GM23338 (cell line): Measurements from ENCODE around the gene DNAI2. TPM values are rescaled to one million over a fixed set of nuclear protein-coding genes. Genes with fewer than 3 reads are reported as not detected.

ENCODE experiments used
- ATAC-seq: fragments of 200-7000 bp; cut with Tn5 transposase; 3 replicates; pipeline ENCODE4 v1.9.1; 2020
- DNase-seq: peaks from one replicate; pipeline ENCODE4 v3.0.0-alpha.2; 2015; ENCODE audit warnings: low spot score
- H2AFZ ChIP-seq: fragments of 200-600 bp; sonication (generic); 2 replicates; pipeline ENCODE4 v1.8.0; 2016; ENCODE audit warnings: antibody characterized with exemption, mild to moderate bottlenecking, moderate library complexity
- H3F3A ChIP-seq: fragments of 200-600 bp; sonication (generic); replicated peaks from 2 replicates; pipeline ENCODE4 v1.8.0; 2017; ENCODE audit warnings: antibody characterized with exemption, mixed run types, low read depth
- H3K27ac ChIP-seq: fragments of 200-600 bp; sonication (generic); 2 replicates; pipeline ENCODE4 v1.6.1; 2016; ENCODE audit warnings: low read depth
- H3K27me3 ChIP-seq: fragments of 200-600 bp; sonication (generic); 2 replicates; pipeline ENCODE4 v1.8.0; 2016; ENCODE audit warnings: mild to moderate bottlenecking, mixed run types, moderate library complexity; ENCODE audit not compliant: insufficient read depth
- H3K36me3 ChIP-seq: fragments of 200-600 bp; sonication (generic); 2 replicates; pipeline ENCODE4 v1.8.0; 2016; ENCODE audit warnings: mild to moderate bottlenecking; ENCODE audit not compliant: insufficient read depth
- H3K4me1 ChIP-seq: fragments of 200-600 bp; sonication (generic); 2 replicates; pipeline ENCODE4 v1.8.0; 2016; ENCODE audit warnings: mild to moderate bottlenecking, moderate library complexity; ENCODE audit not compliant: insufficient read depth
- H3K4me2 ChIP-seq: fragments of 200-600 bp; sonication (generic); 2 replicates; pipeline ENCODE4 v1.7.1; 2017; ENCODE audit warnings: mixed run types
- H3K4me3 ChIP-seq: fragments of 200-600 bp; sonication (generic); 2 replicates; pipeline ENCODE4 v1.6.1; 2016; ENCODE audit warnings: mixed run types
- H3K79me2 ChIP-seq: fragments of 200-600 bp; sonication (generic); replicated peaks from 2 replicates; pipeline ENCODE4 v1.8.0; 2017; ENCODE audit warnings: mild to moderate bottlenecking; ENCODE audit not compliant: insufficient read depth
- H3K9me2 ChIP-seq: fragments of 200-600 bp; sonication (generic); 2 replicates; pipeline ENCODE4 v1.8.0; 2017; ENCODE audit not compliant: insufficient read depth
- H4K20me1 ChIP-seq: fragments of 200-600 bp; sonication (generic); replicated peaks from 2 replicates; pipeline ENCODE4 v1.8.0; 2017; ENCODE audit warnings: mild to moderate bottlenecking; ENCODE audit not compliant: insufficient read depth
- H3K27ac Mint-ChIP-seq: 2 replicates; pipeline ENCODE4 v1.8.0; 2020; ENCODE audit warnings: inconsistent platforms, mild to moderate bottlenecking, moderate library complexity, mixed read lengths
- H3K27me3 Mint-ChIP-seq: 3 replicates; pipeline ENCODE4 v1.8.0; 2022; ENCODE audit warnings: low read depth, mild to moderate bottlenecking, moderate library complexity, mixed read lengths, inconsistent platforms; ENCODE audit not compliant: insufficient read depth, poor library complexity
- H3K36me3 Mint-ChIP-seq: 3 replicates; pipeline ENCODE4 v1.8.0; 2021; ENCODE audit warnings: low read depth, mild to moderate bottlenecking, inconsistent platforms, moderate library complexity, mixed read lengths
- H3K4me1 Mint-ChIP-seq: 3 replicates; pipeline ENCODE4 v1.8.0; 2020; ENCODE audit warnings: mild to moderate bottlenecking, inconsistent platforms, mixed read lengths
- H3K4me3 Mint-ChIP-seq: 3 replicates; pipeline ENCODE4 v1.8.0; 2021; ENCODE audit warnings: moderate library complexity, mild to moderate bottlenecking, inconsistent platforms, mixed read lengths
- H3K9me3 Mint-ChIP-seq: 3 replicates; pipeline ENCODE4 v1.8.0; 2020; ENCODE audit warnings: moderate library complexity, mild to moderate bottlenecking, inconsistent platforms, mixed read lengths
- CREB1 ChIP-seq: fragments of 250-450 bp; sonication (Bioruptor Pico); IDR thresholded peaks from 2 replicates; pipeline ENCODE4 v1.5.0; 2020; ENCODE audit warnings: low read depth, mild to moderate bottlenecking, moderate library complexity
- CTCF ChIP-seq, 2 experiments: fragments of 200-600 bp in 1 of 2; sonication (generic) in 1 of 2; conservative IDR thresholded peaks; 2 replicates each; pipeline versions ENCODE4 v1.5.1 to v1.6.1; 2016 to 2017; ENCODE audit warnings: antibody characterized with exemption in 2 of 2, low read depth in 2 of 2, mild to moderate bottlenecking in 2 of 2, moderate library complexity in 1 of 2
- ETS1 ChIP-seq: IDR thresholded peaks from 2 replicates; pipeline ENCODE4 v1.6.1; 2016; ENCODE audit warnings: antibody characterized with exemption
- EZH2 ChIP-seq: fragments of 200-600 bp; sonication (generic); IDR thresholded peaks from one replicate; pipeline ENCODE4 v1.8.0; 2017; ENCODE audit warnings: antibody characterized with exemption, mild to moderate bottlenecking, low read depth; ENCODE audit not compliant: unreplicated experiment
- EZH2phosphoT487 ChIP-seq: fragments of 200-600 bp; sonication (generic); IDR thresholded peaks from one replicate; pipeline ENCODE4 v1.8.1; 2018; ENCODE audit warnings: antibody characterized with exemption; ENCODE audit not compliant: unreplicated experiment
- JUNB ChIP-seq: IDR thresholded peaks from one replicate; pipeline ENCODE4 v1.6.1; 2016; ENCODE audit warnings: antibody characterized with exemption; ENCODE audit not compliant: unreplicated experiment
- NANOG ChIP-seq: IDR thresholded peaks from 2 replicates; pipeline ENCODE4 v1.6.1; 2016; ENCODE audit warnings: antibody characterized with exemption, borderline replicate concordance
- POLR2AphosphoS5 ChIP-seq: IDR thresholded peaks from 2 replicates; pipeline ENCODE4 v1.6.1; 2016; ENCODE audit warnings: antibody characterized with exemption, low read depth
- ZNF114 ChIP-seq: fragments of 250-450 bp; sonication (Bioruptor Pico); IDR thresholded peaks from 2 replicates; pipeline ENCODE4 v1.5.0; 2020; ENCODE audit warnings: mild to moderate bottlenecking, moderate library complexity
- ZNF331 ChIP-seq: fragments of 250-450 bp; sonication (Bioruptor Pico); IDR thresholded peaks from 2 replicates; pipeline ENCODE4 v1.5.0; 2020; ENCODE audit warnings: low read depth, mild to moderate bottlenecking, moderate library complexity
- polyA plus RNA-seq: library from polyadenylated mRNA; unstranded; fragments of >200 nt; fragmentation: Nextera tagmentation; extraction: Ambion mirVana; gene quantifications from 2 replicates; pipeline ENCODE4 v1.2.1, GENCODE V29; 2016
- total RNA-seq: library from RNA; depleted of rRNA; stranded (reverse); fragments of >200 nt; shearing (Covaris generic); gene quantifications from 2 replicates; pipeline ENCODE4 v1.2.3, GENCODE V29; 2014
- TF ChIP-seq, protein P1 (sequence below): fragments of 250-450 bp; sonication (Bioruptor Pico); IDR thresholded peaks from 2 replicates; pipeline ENCODE4 v1.5.0; 2020; ENCODE audit warnings: mild to moderate bottlenecking, moderate library complexity

Gene DNAI2
- total and polyA plus RNA-seq, 2 experiments from 2014 or later: 0.21 TPM; not detected in 1

- H3K4me3 ChIP-seq: no peak overlapping the region
- H3K79me2 ChIP-seq: no peaks in the 10 kb centered on the region
- H3F3A ChIP-seq: no peaks in the 10 kb centered on the region
- peaks cover 4% of the 10 kb centered on the region; the same call in 1 of the 2 replicates for H3K27me3 ChIP-seq
- no peak overlapping the region for H2AFZ ChIP-seq
- H4K20me1 ChIP-seq: no peaks in the 10 kb centered on the region
- H3K27ac ChIP-seq: no peak overlapping the region
- TF ChIP-seq CTCF (conservative IDR thresholded peaks at IDR 0.05; ENCODE audit: low read depth in 2 of 2) (no peak), POLR2AphosphoS5 (no peak)
- peaks cover 11% of the 10 kb centered on the region for H3K27me3 Mint-ChIP-seq
- no peak for ATAC-seq
- DNase-seq: no peak
- H3K9me2 ChIP-seq: no peaks in the 10 kb centered on the region
- H3K36me3 ChIP-seq: no peaks in the 10 kb centered on the region
- no peaks in the 10 kb centered on the region; the same call in 2 of the 3 replicates for H3K4me1 Mint-ChIP-seq
- H3K36me3 Mint-ChIP-seq: no peaks in the 10 kb centered on the region
- no peak overlapping the region for H3K4me3 Mint-ChIP-seq
- no peaks in the 10 kb centered on the region for H3K9me3 Mint-ChIP-seq
- H3K4me1 ChIP-seq: peaks cover 2% of the 10 kb centered on the region; the same call in 1 of the 2 replicates
- H3K27ac Mint-ChIP-seq: no peak overlapping the region
- H3K4me2 ChIP-seq: no peak overlapping the region
These were observed 6.1 kb downstream of the DNAI2 start for GRCh38 chr17:74280093-74280513.

GRCh38 chr17:74281799-74282198 lies 7.8 kb downstream of the DNAI2 start:
- Histone ChIP-seq H3K4me2 (no peak overlapping the region), H3K36me3 (no peaks in the 10 kb centered on the region), H4K20me1 (no peaks in the 10 kb centered on the region), H3K4me3 (no peak overlapping the region), H3F3A (no peaks in the 10 kb centered on the region), H3K79me2 (no peaks in the 10 kb centered on the region), H3K9me2 (no peaks in the 10 kb centered on the region), H2AFZ (no peak overlapping the region), H3K27me3 (no peaks in the 10 kb centered on the region), H3K4me1 (peaks cover 7% of the 10 kb centered on the region; the same call in 1 of the 2 replicates), H3K27ac (no peak overlapping the region)
- Mint-ChIP-seq H3K4me1 (no peaks in the 10 kb centered on the region; the same call in 2 of the 3 replicates), H3K36me3 (no peaks in the 10 kb centered on the region), H3K27me3 (peaks cover 15% of the 10 kb centered on the region), H3K4me3 (no peak overlapping the region), H3K9me3 (no peaks in the 10 kb centered on the region), H3K27ac (no peak overlapping the region)
- ATAC-seq (no peak), DNase-seq (no peak)
- TF ChIP-seq NANOG (no peak), ZNF114 (CRISPR knock-in tag) (no peak), ZNF331 (CRISPR knock-in tag) (no peak), EZH2 (no peak), ETS1 (no peak), EZH2phosphoT487 (no peak), JUNB (no peak), CREB1 (no peak)
- TF ChIP-seq, protein P1, sequence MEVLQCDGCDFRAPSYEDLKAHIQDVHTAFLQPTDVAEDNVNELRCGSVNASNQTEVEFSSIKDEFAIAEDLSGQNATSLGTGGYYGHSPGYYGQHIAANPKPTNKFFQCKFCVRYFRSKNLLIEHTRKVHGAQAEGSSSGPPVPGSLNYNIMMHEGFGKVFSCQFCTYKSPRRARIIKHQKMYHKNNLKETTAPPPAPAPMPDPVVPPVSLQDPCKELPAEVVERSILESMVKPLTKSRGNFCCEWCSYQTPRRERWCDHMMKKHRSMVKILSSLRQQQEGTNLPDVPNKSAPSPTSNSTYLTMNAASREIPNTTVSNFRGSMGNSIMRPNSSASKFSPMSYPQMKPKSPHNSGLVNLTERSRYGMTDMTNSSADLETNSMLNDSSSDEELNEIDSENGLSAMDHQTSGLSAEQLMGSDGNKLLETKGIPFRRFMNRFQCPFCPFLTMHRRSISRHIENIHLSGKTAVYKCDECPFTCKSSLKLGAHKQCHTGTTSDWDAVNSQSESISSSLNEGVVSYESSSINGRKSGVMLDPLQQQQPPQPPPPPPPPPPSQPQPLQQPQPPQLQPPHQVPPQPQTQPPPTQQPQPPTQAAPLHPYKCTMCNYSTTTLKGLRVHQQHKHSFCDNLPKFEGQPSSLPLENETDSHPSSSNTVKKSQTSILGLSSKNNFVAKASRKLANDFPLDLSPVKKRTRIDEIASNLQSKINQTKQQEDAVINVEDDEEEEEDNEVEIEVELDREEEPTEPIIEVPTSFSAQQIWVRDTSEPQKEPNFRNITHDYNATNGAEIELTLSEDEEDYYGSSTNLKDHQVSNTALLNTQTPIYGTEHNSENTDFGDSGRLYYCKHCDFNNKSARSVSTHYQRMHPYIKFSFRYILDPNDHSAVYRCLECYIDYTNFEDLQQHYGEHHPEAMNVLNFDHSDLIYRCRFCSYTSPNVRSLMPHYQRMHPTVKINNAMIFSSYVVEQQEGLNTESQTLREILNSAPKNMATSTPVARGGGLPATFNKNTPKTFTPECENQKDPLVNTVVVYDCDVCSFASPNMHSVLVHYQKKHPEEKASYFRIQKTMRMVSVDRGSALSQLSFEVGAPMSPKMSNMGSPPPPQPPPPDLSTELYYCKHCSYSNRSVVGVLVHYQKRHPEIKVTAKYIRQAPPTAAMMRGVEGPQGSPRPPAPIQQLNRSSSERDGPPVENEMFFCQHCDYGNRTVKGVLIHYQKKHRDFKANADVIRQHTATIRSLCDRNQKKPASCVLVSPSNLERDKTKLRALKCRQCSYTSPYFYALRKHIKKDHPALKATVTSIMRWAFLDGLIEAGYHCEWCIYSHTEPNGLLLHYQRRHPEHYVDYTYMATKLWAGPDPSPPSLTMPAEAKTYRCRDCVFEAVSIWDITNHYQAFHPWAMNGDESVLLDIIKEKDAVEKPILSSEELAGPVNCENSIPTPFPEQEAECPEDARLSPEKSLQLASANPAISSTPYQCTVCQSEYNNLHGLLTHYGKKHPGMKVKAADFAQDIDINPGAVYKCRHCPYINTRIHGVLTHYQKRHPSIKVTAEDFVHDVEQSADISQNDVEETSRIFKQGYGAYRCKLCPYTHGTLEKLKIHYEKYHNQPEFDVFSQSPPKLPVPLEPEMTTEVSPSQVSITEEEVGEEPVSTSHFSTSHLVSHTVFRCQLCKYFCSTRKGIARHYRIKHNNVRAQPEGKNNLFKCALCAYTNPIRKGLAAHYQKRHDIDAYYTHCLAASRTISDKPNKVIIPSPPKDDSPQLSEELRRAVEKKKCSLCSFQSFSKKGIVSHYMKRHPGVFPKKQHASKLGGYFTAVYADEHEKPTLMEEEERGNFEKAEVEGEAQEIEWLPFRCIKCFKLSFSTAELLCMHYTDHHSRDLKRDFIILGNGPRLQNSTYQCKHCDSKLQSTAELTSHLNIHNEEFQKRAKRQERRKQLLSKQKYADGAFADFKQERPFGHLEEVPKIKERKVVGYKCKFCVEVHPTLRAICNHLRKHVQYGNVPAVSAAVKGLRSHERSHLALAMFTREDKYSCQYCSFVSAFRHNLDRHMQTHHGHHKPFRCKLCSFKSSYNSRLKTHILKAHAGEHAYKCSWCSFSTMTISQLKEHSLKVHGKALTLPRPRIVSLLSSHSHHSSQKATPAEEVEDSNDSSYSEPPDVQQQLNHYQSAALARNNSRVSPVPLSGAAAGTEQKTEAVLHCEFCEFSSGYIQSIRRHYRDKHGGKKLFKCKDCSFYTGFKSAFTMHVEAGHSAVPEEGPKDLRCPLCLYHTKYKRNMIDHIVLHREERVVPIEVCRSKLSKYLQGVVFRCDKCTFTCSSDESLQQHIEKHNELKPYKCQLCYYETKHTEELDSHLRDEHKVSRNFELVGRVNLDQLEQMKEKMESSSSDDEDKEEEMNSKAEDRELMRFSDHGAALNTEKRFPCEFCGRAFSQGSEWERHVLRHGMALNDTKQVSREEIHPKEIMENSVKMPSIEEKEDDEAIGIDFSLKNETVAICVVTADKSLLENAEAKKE (CRISPR knock-in tag): no peak
